Stimulated activated CD4-positive, alpha-beta T cell treated with anti-CD3 and anti-CD28 coated beads, Interleukin-4, amount 100 ng/mL, for 48 hours (primary cell): ENCODE measurements around the gene KRT25.
"Not testable (repeated sequence)": the region's sequence is repeated elsewhere in the genome, so short reads cannot be mapped to it uniquely, and the experiment has no call there.

Experiments used
- DNase-seq, 2 donors: peaks; one replicate each; pipeline ENCODE4 v3.0.0-alpha.2; 2020; ENCODE audit warnings: low read depth in 2 of 2

The KRT25 gene

GRCh38 chr17:40760105-40761016 is 5.2 kb upstream of the KRT25 start:
- DNase-seq = no peak

- no peak for DNase-seq
Measured at GRCh38 chr17:40753804-40754203, 1.3 kb downstream of the KRT25 start.

- no peak for DNase-seq
Measured at GRCh38 chr17:40751065-40751464, 4.1 kb downstream of the KRT25 start.

GRCh38 chr17:40750391-40750790 is 4.7 kb downstream of the KRT25 start:
- no peak for DNase-seq

GRCh38 chr17:40748666-40749065 is 6.5 kb downstream of the KRT25 start:
- not testable (repeated sequence) for DNase-seq

- no peak for DNase-seq
Measured at GRCh38 chr17:40738553-40738952, 16.6 kb downstream of the KRT25 start.

GRCh38 chr17:40735016-40735415 is 20.1 kb downstream of the KRT25 start:
- DNase-seq = no peak

- no peak for DNase-seq
Measured at GRCh38 chr17:40734018-40734417, 21.1 kb downstream of the KRT25 start.

- DNase-seq = no peak
Measured at GRCh38 chr17:40730970-40731369, 24.2 kb downstream of the KRT25 start.

GRCh38 chr17:40727447-40728231 is 27.5 kb downstream of the KRT25 start:
- no peak for DNase-seq

GRCh38 chr17:40726919-40727318 is 28.2 kb downstream of the KRT25 start:
- DNase-seq = no peak

GRCh38 chr17:40724656-40725055 is 30.5 kb downstream of the KRT25 start:
- no peak for DNase-seq

GRCh38 chr17:40722241-40722640 is 32.9 kb downstream of the KRT25 start:
- no peak for DNase-seq

GRCh38 chr17:40720899-40721298 is 34.2 kb downstream of the KRT25 start:
- no peak for DNase-seq

- no peak for DNase-seq
Measured at GRCh38 chr17:40718930-40719329, 36.2 kb downstream of the KRT25 start.

- no peak for DNase-seq
Measured at GRCh38 chr17:40717776-40718175, 37.4 kb downstream of the KRT25 start.

- no peak for DNase-seq
Measured at GRCh38 chr17:40714473-40714872, 40.7 kb downstream of the KRT25 start.

- no peak for DNase-seq
Measured at GRCh38 chr17:40707745-40708144, 47.4 kb downstream of the KRT25 start.

- no peak for DNase-seq
Measured at GRCh38 chr17:40705584-40705983, 49.5 kb downstream of the KRT25 start.

- DNase-seq = no peak
Measured at GRCh38 chr17:40703652-40704051, 51.5 kb downstream of the KRT25 start, which contains the start of gene KRT24. KRT24 (minus strand) TSS chr17:40703752; CDS start chr17:40703693, 59 bp downstream.

GRCh38 chr17:40702271-40702670 is 52.9 kb downstream of the KRT25 start:
- DNase-seq = no peak

- DNase-seq = no peak
Measured at GRCh38 chr17:40699853-40700252, 55.3 kb downstream of the KRT25 start.

- no peak for DNase-seq
Measured at GRCh38 chr17:40699371-40699770, 55.8 kb downstream of the KRT25 start.
